ENCODE measurements around the gene DCT. TPM values are rescaled to one million over a fixed set of nuclear protein-coding genes. Genes with fewer than 3 reads are reported as not detected.

The DCT gene
- total RNA-seq, 2 donors from 2014 or later: 0.14 to 0.34 TPM

Other genes with a start within 250 kb of the DCT start
- gene TGDS, start 116.5 kb upstream of the DCT start, total RNA-seq: 10 to 100 TPM; 22.9 to 23.7 TPM
- 1 to 10 TPM; 7.3 to 7.5 TPM for gene GPR180, start 122.2 kb upstream of the DCT start, total RNA-seq
- not detected for gene SOX21, start 232.9 kb upstream of the DCT start, total RNA-seq

Data from activated naive CD4-positive, alpha-beta T cell treated with anti-CD3 and anti-CD28 coated beads, Interleukin-2, amount 50 U/mL, for 72 hours (primary cell).